Spleen (tissue), 7 donors: ENCODE results near the gene ITPR2.

ENCODE experiments used
- CTCF ChIP-seq, 11 experiments: fragments of 200-600 bp in 7 of 11; fragments of 450-650 bp in 4 of 11; sonication (generic) in 4 of 11; IDR thresholded peaks in 8 of 11; conservative IDR thresholded peaks in 3 of 11; 1 replicate in 7 of 11; 2 replicates in 4 of 11; pipeline versions ENCODE4 v1.4.0 to v1.8.0; 2016 to 2021; ENCODE audit warnings: antibody characterized with exemption in 11 of 11, inconsistent platforms in 4 of 11, mild to moderate bottlenecking in 1 of 11
- POLR2A ChIP-seq, 3 donors: fragments of 450-650 bp; IDR thresholded peaks; one replicate each; pipeline ENCODE4 v1.5.1; 2017; ENCODE audit warnings: antibody characterized with exemption in 3 of 3, mild to moderate bottlenecking in 1 of 3
- POLR2AphosphoS5 ChIP-seq, 3 donors: sonication (generic); formaldehyde crosslinking; IDR thresholded peaks; one replicate each; pipeline ENCODE4 v1.5.1; 2017; ENCODE audit warnings: antibody characterized with exemption in 3 of 3
- donor health status: DM: no; HTN: no; CAD: no; lungs with moderate emphysema.
- donor health status: DM: no; HTN: no; CAD: no.
- donor health status: DM: no; HTN: no; CAD: no.

- TF ChIP-seq POLR2A (IDR thresholded peaks at IDR 0.05), result no peak
- TF ChIP-seq CTCF (IDR thresholded peaks at IDR 0.05 in 8 of 11, conservative IDR thresholded peaks at IDR 0.05 in 3 of 11), result no peak
- TF ChIP-seq POLR2AphosphoS5 (IDR thresholded peaks at IDR 0.05), result no peak
Measured at GRCh38 chr12:26292596-26292995, 540.4 kb downstream of the ITPR2 start.
